HFF-Myc (cell line): ENCODE results near the gene SNX20.

Experiments
- DNase-seq: peaks from one replicate; pipeline ENCODE4 v3.0.0-alpha.2; 2011; ENCODE audit warnings: low read depth; ENCODE audit errors: extremely low read depth
- H3K4me3 ChIP-seq: replicated peaks from 2 replicates; pipeline ENCODE4 v1.5.1; 2011; ENCODE audit warnings: low read depth, mild to moderate bottlenecking, control low read depth, low read length
- TF ChIP-seq, protein P1 (sequence below): IDR thresholded peaks from 2 replicates; pipeline ENCODE4 v1.5.1; 2012; ENCODE audit warnings: mild to moderate bottlenecking, low read depth, low read length, control low read depth; ENCODE audit errors: missing control alignments

Gene SNX20

DNA sequence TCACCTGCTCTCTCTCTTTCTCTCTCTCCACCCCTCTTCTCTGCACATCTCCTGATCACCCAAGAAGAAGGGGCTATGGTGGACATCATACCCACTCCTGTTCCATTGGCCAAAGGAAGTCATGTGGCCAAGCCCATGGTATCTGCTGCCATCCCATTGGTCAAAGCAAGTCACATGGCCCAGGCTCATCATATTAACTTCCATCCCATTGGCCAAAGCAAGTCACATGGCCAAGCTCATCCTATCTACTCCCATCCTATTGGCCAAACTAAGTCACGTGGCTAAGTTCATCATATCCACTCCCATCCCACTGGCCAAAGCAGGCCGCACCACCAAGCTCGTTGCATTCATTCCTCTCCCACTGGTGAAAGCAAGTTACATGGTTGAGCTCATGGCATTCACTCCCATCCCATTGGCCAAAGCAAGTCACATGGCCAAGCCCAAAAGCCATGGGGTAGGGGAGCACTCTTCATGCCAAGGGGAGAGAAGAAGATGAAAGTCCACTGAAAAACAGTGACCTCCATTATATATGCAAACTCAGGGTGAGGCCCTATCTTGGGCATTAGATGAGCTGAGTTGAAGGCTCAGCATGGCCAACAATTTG, 29.2 kb downstream of the SNX20 start:
- no peak for DNase-seq
- no peak overlapping the region for H3K4me3 ChIP-seq
- TF ChIP-seq, protein P1, sequence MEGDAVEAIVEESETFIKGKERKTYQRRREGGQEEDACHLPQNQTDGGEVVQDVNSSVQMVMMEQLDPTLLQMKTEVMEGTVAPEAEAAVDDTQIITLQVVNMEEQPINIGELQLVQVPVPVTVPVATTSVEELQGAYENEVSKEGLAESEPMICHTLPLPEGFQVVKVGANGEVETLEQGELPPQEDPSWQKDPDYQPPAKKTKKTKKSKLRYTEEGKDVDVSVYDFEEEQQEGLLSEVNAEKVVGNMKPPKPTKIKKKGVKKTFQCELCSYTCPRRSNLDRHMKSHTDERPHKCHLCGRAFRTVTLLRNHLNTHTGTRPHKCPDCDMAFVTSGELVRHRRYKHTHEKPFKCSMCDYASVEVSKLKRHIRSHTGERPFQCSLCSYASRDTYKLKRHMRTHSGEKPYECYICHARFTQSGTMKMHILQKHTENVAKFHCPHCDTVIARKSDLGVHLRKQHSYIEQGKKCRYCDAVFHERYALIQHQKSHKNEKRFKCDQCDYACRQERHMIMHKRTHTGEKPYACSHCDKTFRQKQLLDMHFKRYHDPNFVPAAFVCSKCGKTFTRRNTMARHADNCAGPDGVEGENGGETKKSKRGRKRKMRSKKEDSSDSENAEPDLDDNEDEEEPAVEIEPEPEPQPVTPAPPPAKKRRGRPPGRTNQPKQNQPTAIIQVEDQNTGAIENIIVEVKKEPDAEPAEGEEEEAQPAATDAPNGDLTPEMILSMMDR: no peak

DNA sequence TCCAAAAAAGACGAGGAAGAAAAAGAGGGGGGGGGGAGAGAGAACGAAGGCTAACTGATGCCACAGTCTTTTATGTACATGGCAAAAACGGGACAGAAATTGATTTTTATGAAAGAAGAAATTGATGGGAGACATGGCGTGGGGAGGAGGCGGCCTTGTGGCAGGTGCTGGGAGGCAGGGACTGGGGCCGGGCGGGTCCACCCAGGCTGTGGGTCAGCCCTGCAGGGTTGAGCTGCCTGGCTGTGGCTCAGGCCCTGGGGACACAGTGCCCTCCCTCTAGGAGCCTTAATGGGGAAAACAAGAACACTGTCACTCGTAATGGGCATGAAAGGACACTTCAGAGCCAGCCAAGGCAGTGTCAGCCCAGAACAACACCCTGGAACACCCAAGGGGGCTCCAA, 34.8 kb downstream of the SNX20 start:
- no peak overlapping the region for H3K4me3 ChIP-seq
- TF ChIP-seq, protein P1: no peak
- no peak for DNase-seq

DNA sequence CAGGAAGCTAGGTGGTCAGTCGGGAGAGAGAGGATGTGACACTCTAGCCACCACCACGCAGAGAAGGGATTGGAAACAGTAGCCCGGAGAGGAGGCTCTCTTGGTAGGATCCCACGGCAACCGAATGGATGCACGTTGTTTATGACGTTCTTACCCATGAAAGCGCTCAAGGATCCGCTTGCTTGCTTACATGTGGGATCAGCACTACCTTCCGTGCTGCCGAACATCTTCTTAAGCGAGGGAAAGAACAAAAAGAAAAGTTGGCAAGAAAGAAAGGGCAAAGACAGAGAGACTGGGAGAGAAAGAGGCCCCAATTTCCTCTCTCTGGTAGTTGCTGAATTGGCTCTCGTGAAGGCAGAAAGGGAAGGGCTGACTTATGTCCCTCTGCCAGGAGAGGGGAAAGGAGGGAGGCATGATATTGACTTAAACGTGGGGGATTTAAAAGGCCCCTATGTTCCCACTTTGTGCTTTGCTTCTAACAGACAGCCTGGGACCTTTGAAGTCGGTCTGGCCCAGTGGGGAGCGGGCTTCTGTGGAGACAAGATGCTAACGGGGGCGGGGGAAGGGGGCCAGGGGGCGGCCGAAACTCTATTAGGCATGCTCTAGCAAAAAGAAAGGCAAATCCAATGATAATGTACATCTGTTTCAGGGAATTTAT, 35.4 kb downstream of the SNX20 start:
- TF ChIP-seq, protein P1: no peak
- DNase-seq: no peak
- no peak overlapping the region for H3K4me3 ChIP-seq

DNA sequence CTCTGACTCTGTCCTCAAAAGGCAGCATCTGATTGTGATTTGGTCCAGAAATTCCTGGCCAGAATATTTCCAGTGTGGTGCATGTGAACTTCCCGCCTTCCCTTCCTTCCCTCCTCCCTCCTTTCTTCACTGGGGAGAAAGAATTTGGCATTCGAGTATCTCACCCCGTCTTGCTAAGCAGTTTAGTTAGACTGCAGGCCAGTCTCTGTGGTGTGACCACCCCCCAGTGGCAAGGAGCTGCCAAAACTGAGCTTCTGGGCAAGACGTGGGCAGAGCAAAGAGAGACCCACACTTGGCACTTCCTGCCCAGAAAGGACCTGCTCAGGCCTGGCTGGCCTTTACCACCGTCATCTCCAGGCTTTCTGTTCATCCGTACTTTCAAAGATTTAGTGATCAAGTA, 36.4 kb downstream of the SNX20 start:
- no peak for DNase-seq
- TF ChIP-seq, protein P1: peak; percentile 27
- no peak overlapping the region for H3K4me3 ChIP-seq

DNA sequence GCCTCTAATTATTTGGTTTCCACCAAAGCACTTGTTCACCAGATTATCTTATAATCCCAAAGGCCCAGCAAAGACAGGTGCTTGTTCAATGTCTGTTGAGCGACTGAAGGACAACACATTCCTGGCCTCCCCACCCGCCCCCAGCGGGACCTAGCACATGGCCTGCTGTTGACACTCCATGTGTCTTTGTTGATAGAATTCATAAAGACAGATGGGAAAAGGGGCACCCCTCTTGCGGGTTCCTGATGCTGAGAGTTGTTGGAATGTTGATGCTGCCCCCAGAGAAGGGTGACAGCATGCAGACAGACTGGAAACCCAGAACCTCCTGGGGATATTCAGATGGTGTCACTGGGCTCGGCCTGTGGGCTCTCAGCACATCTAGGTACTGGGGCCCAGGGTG, 36.9 kb downstream of the SNX20 start:
- H3K4me3 ChIP-seq: no peak overlapping the region
- no peak for DNase-seq
- TF ChIP-seq, protein P1: no peak

DNA sequence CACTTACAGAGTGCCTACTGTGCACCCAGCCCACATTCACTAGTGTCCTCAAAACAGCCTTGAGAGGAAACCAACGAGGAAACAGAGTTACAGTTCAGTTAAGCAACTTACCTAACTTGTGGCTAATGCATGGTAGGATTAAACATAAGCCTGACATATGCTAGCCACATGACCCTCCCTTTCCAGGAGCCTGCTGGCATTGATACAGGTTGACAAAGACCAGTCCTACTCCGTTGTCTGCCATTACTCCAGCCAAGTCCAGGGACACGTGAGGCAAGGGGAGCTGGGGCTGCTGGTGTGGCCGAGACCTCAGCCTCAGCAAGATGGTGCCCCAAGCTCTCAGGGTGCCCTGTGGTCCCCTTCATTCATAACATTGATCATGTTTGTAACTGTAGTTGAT, 37.9 kb downstream of the SNX20 start:
- no peak for DNase-seq
- TF ChIP-seq, protein P1: no peak
- H3K4me3 ChIP-seq: no peak overlapping the region
